ENCODE results near the gene MAP3K5.
A peak's percentile ranks its signal among the peaks of the same experiment; 100 is the strongest.
"Not testable (repeated sequence)": the region's sequence is repeated elsewhere in the genome, so short reads cannot be mapped to it uniquely, and the experiment has no call there.

The MAP3K5 gene

DNA sequence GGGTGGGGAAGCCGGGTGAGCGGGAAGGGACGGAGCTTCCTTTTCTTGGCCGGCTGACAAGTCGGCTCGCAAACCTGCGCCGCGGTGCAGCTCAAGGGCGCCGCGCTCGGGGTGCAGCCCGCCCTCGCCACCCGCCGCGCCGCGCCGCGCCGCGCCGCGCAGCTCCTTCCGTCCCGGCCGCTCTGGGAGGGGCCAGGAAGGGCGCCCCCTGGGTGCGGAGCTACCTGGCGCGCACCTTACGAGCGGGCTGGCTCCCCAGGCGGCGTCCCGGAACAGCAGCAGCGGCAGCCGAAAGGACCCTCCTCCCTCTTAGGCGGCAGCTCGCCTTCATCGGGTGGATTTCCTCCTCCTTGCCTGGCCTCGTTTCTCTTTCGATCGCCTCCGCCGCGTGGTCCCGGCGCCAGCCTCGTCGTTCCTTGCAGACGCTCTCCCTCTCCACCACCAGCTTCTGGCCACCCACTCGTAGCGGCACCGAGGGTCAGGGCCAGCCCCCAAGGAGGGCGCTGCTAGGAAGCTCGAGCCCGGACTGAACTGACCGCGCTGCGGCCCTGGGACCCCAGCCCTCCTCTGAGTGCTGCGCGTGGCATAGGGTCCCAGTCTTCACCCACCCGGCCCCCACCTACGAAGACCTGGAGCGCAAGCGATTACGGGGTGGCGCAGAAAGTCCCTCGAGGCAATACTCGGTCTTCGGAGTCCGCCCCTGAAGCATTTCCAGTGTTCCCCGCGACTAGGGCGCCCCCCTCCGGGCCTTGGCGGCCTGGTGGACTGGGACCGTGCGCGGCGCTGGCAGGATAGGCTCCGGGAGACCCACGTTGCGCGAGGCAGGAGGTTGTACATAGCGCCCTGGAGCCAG is at the start of gene MAP3K5:
MAP3K5 (minus strand) TSS at position 68 of the 853 bp plus-strand sequence. CDS start 320 bp downstream, outside the sequence.
- peak; percentile 88 for DNase-seq

DNA sequence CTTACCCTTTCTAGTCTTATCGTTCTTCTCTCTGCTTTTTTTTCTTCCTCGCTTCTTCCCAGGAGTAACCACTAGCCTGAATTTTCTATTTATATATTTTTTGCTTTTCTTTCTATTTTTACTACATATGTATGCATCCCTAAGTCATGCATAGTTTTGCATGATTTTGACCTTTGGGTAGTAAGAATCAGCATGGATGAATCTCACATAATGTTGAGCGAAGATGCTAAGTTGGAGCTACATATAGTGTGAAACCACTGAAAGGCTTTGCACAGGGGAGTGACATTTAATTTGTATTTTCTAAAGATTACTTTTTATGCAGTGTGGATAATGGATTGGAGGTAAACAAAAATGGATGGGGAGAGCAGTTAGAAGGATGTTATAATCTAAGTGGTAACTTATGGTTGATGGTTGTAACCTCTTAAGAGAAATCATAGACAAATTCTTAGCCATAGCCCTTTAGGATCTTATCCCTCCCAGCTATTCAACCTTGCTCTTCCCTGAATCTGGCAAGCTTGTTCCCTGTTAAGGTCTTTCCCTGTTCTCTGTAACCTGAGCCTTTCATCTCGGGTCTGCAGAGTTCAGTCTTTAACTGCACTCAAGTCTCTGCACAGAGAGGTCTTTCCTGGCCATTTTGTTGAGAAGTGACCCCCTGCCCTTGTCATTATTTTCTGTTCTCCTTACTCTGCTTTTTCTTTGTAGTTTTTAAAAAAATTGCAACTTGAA is 48.2 kb upstream of the MAP3K5 start:
- DNase-seq: no peak

DNA sequence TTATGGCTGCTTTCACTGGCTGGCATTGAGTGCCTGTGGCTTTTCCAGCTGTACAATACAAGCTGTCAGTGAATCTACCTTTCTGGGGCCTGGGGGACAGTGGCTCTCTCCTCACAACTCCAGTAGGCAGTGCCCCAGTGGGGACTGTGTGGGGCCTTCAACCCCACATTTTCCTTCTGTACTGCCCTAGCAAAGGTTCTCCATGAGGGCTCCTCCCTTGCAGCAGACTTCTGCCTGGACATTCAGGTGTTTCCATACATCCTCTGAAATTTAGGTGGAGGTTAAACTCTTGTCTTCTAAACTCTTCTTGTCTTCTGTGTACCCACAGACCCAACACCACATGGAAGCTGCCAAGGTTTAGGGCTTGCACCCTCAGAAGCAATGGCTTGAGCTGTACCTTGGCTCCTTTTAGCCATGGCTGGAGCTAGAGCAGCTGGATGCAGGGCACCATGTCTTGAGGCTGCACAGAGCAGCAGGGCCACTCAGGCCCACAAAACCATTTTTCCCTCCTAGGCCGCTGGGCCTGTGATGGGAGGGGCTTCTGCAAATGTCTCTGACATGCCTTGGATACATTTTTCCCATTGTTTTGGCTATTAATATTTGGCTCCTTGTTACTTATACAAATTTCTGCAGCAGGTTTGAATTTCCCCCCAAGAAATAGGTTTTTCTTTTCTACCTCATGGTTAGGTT is 39.7 kb upstream of the MAP3K5 start:
- DNase-seq: no peak

DNA sequence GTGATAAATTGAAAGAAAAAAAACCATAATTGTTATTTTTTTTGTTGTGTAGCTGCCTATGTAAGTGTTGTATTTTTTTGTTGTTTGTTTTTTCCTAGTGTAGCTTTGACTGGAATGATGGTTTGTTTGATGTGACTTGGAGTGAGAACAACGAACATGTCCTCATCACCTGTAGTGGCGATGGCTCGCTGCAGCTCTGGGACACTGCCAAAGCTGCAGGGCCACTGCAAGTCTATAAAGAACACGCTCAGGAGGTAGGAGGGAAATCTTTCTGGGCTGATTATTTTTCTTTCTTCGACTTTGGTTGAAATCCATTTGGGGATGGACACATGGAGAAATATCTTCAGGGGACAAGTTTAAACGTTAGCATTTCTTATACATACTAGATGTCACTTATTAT is 33.9 kb upstream of the MAP3K5 start:
- no peak for DNase-seq

GRCh38 chr6:136823128-136823660 is 30.9 kb upstream of the MAP3K5 start:
- no peak for DNase-seq

- DNase-seq: peak; percentile 93
Measured at GRCh38 chr6:136822376-136823127, 30.3 kb upstream of the MAP3K5 start, which contains the start of gene PEX7. Gene PEX7, plus strand, starts transcription at chr6:136822592. Its CDS starts 74 bp downstream, at chr6:136822666.

GRCh38 chr6:136822046-136822375 is 29.7 kb upstream of the MAP3K5 start:
- DNase-seq: peak; percentile 77

DNA sequence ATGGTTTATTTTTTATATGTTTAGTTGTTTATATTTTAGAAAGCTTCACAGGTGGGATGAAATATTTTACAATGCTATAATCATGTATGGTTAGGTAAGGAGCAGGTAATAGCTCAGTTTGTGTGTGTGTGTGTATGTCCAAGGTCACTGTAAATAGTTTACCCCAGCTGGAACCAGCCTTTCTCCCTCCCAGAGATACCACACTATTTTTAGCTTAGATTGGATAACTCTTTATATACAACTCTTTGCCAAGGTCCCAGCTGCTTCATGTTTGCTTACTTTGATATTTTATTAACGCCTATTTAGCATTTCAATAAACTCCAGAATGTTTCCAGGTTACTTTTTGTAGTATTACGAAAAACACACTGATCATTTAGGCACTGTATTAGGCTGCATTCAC is 28.3 kb upstream of the MAP3K5 start:
- DNase-seq: no peak

- no peak for DNase-seq
Measured at GRCh38 chr6:136816656-136817055, 24.4 kb upstream of the MAP3K5 start.

- DNase-seq: not testable (repeated sequence)
Measured at GRCh38 chr6:136815608-136816007, 23.3 kb upstream of the MAP3K5 start.

DNA sequence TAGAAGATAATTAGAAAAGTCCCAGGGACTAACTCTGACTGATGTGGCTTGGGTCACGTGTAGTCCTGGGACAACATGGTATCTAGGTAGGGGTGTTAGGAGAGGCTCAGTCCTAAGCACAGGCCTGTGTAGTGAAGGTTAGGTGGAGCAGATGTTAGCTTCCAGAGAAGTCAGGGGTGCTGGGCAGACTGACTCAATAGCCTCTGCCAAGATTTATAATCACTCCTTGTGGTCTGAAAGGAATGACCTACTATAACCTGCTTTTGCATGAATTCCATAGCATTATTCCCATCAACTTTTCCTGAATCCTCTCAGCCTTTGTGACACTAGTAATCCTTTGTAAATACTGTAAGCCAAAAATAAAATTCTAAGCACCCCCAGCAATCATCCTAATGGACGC is 19.9 kb upstream of the MAP3K5 start:
- no peak for DNase-seq

DNA sequence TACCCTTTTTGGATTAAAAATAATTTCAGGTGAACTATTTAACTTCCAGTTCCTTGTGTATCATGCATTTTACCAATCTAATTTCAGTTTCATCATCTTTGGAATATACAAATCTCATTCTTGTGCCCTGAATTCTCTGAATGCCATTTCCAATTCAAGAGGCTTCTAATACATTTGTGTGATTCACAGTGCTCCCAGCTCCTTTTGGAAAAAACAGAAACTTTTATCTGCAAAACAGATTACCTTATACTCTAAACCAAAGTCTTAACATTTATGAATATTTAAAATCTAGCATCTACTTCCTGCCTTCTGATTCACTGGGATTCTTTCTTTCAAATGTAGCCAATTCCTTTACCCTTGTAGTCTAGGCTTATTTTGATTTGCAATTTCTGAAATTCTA is 19.0 kb upstream of the MAP3K5 start:
- no peak for DNase-seq

DNA sequence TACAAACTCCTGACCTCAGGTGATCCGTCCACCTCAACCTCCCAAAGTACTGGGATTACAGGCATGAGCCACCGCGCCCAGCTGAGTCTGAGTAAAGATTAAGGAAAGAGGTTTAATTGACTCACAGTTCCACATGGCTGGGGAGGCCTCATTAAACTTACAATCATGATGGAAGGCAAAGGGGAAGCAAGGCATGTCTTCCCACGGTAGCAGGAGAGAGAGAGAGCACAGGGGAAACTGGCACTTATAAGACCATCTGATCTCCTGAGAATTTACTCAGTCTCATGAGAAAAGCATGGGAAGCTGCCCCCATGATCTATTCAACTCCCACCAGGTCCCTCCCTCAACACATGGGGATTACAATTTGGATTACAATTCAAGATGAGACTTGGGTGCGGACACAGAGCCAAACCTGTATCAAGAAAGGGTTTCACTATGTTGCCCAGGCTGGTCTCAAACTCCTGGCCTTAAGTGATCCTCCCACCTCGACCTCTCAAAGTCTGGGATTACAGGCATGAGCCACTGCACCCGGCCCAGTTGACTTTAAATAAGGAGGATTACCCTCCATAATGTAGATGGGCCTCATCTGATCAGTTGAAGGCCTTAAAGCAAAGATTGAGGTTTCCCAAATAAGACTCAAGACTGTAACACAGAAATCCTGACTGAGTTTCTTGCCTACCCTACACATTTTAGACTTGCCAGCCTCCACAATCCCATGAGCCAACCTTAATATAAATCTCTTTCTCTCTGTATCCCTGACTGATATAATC is 17.0 kb upstream of the MAP3K5 start:
- peak; percentile 28 for DNase-seq

DNA sequence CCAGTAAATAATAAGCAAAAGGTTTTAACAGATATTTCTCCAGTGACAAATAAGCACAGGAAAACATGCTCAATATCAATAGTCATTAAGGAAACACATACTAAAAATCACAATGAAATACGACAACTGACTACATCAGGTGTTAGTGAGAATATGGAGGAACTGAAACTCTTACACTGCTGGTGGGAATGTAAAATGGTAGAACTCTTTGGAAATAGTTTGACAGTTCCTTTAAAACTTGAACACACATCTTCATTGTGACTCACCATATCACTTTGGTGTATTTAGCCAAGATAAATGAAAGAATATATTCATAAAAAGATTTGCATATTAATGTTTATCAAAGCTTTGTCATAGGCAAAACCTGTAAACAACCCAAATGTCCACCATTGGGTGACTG is 11.3 kb upstream of the MAP3K5 start:
- DNase-seq: peak; percentile 57

GRCh38 chr6:136801581-136801980 is 9.3 kb upstream of the MAP3K5 start:
- DNase-seq: no peak

GRCh38 chr6:136798044-136798443 is 5.8 kb upstream of the MAP3K5 start:
- DNase-seq: no peak

DNA sequence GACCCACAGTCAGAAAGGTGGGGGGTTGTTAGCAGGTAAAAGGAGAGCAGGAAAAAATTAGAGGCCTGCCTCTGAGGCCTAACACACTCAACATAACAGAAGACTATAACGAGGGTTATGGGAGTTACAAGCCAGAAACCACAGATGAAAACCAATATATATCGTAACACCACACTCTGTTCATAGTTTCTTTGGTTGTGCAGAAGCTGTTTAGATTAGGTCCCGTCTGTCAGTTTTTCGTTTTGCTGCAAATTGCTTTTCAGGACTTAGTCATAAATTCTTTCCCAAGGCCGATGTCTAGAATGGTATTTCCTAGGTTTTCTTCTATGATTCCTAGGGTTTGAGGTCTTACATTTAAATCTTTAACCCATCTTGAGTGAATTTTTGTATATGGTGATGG is 3.7 kb upstream of the MAP3K5 start:
- DNase-seq: no peak

- DNase-seq: peak; percentile 68
Measured at GRCh38 chr6:136795386-136795785, 3.1 kb upstream of the MAP3K5 start.

DNA sequence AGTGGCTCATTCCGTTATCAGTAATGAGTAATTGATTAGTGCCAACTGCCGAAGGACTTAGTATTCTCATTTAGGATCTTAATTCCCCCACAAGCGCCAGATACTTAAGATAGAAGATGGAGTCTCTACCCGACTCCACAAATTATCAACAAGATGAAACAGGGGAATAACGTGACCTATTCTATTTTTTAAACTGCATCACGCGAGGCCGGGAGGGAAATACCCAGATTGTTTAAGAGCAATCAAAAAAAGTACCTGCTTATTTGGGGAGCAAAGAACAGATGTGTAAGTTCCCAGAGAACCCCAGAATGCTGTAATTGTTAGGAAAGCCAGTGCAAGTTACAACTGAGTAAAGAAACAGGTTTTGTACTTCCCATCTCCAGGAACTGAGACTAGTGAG is 1.1 kb upstream of the MAP3K5 start:
- DNase-seq: peak; percentile 63

- no peak for DNase-seq
Measured at GRCh38 chr6:136792095-136792409, 225 bp downstream of the MAP3K5 start.

- peak; percentile 60 for DNase-seq
Measured at GRCh38 chr6:136791296-136792094, 782 bp downstream of the MAP3K5 start.

Data from inflammatory macrophage treated with lipopolysaccharide for 4 hours (primary cell).